ENCODE measurements around the gene CHRNB4. TPM values are rescaled to one million over a fixed set of nuclear protein-coding genes. Genes with fewer than 3 reads are reported as not detected.
"Not testable (repeated sequence)": the region's sequence is repeated elsewhere in the genome, so short reads cannot be mapped to it uniquely, and the experiment has no call there.

The CHRNB4 gene
- 1 to 10 TPM in 1 of 3 donors, under 1 TPM in 1, not detected in 1; 0.29 to 2.4 TPM for total RNA-seq
- long read RNA-seq, donor 1, partial matches to known transcripts, result 1 of 4 reads
- long read RNA-seq, donor 1, other reads (novel, unspliced or antisense), result 0 of 4 reads
- long read RNA-seq, donor 2, result 0 reads

DNA sequence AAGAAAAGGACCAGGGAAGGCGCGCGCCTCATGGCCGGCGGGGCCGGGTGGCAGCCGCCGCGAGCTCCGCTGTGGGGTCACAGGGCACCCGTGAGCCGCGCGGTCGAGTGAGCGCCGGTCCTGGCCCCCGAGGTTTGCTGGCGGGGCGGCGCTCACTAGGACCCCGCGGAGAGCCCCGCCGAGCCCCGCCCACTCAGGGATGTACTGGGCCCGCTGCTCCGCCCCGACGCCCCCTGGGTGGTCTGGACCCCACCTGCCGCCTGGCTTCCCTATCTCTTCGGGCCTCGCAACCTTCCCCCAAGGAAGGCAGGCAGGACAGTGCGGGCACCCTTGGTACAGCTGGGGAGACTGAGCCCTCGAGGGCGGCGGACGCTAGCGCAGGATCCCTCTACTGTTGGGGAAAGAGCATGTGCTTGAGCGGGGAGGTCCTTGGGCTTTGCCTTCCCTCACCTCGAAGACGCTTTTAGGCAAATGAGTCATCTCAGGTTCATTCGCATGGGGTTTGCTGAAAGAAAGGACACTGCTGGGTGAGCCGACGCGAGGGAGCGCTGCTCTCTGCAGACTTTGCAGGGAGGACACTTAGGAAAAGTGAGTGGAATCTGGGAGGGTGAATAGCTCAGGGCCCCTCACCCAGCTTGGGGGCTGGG, at the start of gene CHRNB4:
CHRNB4 (minus strand) TSS at position 109 of the 647 bp plus-strand sequence; CDS start at position 32, 77 bp downstream.
- no peak within 1 kb of the TSS for H3K4me3 ChIP-seq
- peaks cover 5% of the 10 kb centered on the region for H3K4me1 ChIP-seq (ENCODE audit: low read depth)
- H3K36me3 ChIP-seq (ENCODE audit: low read depth), result no peaks in the 10 kb centered on the region
- DNase-seq (no peak), ATAC-seq (peak; percentile 18)
- TF ChIP-seq CTCF (IDR thresholded peaks at IDR 0.05), result no peak
- intact Hi-C loops (cut with DNase I, micrococcal nuclease), result no loop called here
- no peaks in the 10 kb centered on the region for H3K9me3 ChIP-seq

GRCh38 chr15:78689626-78690025, 48.6 kb upstream of the CHRNB4 start:
- no peak for TF ChIP-seq CTCF (IDR thresholded peaks at IDR 0.05)
- intact Hi-C loops (cut with DNase I, micrococcal nuclease), result no loop called here
- H3K4me3 ChIP-seq, result no peak overlapping the region
- H3K9me3 ChIP-seq, result no peaks in the 10 kb centered on the region
- H3K4me1 ChIP-seq (ENCODE audit: low read depth), result no peaks in the 10 kb centered on the region
- ATAC-seq (no peak), DNase-seq (no peak)
- H3K36me3 ChIP-seq (ENCODE audit: low read depth), result no peaks in the 10 kb centered on the region

- no peak for DNase-seq
- intact Hi-C loops (cut with DNase I, micrococcal nuclease), result no loop called here
- no peak for ATAC-seq
- no peak overlapping the region for H3K4me3 ChIP-seq
- H3K4me1 ChIP-seq (ENCODE audit: low read depth), result no peaks in the 10 kb centered on the region
- TF ChIP-seq CTCF (IDR thresholded peaks at IDR 0.05), result no peak
- H3K36me3 ChIP-seq (ENCODE audit: low read depth), result no peaks in the 10 kb centered on the region
- H3K9me3 ChIP-seq, result no peaks in the 10 kb centered on the region
Observed at GRCh38 chr15:78685925-78686324, 44.9 kb upstream of the CHRNB4 start.

- intact Hi-C loops (cut with DNase I, micrococcal nuclease), result no loop called here
- Histone ChIP-seq H3K9me3 (no peaks in the 10 kb centered on the region), H3K4me3 (no peak overlapping the region), H3K36me3 (ENCODE audit: low read depth) (no peaks in the 10 kb centered on the region), H3K4me1 (ENCODE audit: low read depth) (no peaks in the 10 kb centered on the region)
- ATAC-seq (no peak), DNase-seq (no peak)
- TF ChIP-seq CTCF (IDR thresholded peaks at IDR 0.05), result no peak
Observed at GRCh38 chr15:78685159-78685921, 44.3 kb upstream of the CHRNB4 start.

GRCh38 chr15:78684657-78685056, 43.6 kb upstream of the CHRNB4 start:
- Histone ChIP-seq H3K4me1 (ENCODE audit: low read depth) (no peaks in the 10 kb centered on the region), H3K9me3 (no peaks in the 10 kb centered on the region), H3K36me3 (ENCODE audit: low read depth) (no peaks in the 10 kb centered on the region), H3K4me3 (no peak overlapping the region)
- ATAC-seq (peak; percentile 51), DNase-seq (no peak)
- intact Hi-C loops (cut with DNase I, micrococcal nuclease), result no loop called here
- no peak for TF ChIP-seq CTCF (IDR thresholded peaks at IDR 0.05)

DNA sequence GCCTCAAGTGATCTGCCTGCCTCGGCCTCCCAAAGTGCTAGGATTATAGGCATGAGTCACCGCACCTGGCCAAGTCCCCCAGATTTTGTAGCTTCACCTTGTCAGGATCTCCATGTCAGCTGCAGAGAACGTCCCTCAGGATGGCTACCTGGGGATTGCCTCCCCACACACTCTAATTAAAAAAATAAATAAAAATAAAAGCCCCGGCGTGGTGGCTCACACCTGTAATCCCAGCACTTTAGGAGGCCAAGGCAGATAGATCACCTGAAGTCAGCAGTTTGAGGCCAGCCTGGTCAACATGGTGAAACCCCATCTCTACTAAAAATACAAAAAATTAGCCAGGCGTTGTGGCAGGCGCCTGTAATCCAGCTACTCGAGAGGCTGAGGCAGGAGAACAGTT, 42.6 kb upstream of the CHRNB4 start:
- H3K4me1 ChIP-seq (ENCODE audit: low read depth); H3K4me3 ChIP-seq; intact Hi-C loops (cut with DNase I, micrococcal nuclease); H3K9me3 ChIP-seq; ATAC-seq; H3K36me3 ChIP-seq (ENCODE audit: low read depth); DNase-seq: not testable (repeated sequence)

Measured in mucosa of descending colon (tissue), 3 donors.